Prostate gland (tissue), 2 donors: ENCODE results near the gene BAG5. TPM values are rescaled to one million over a fixed set of nuclear protein-coding genes. Genes with fewer than 3 reads are reported as not detected.

ENCODE experiments used
- DNase-seq: peaks from one replicate; pipeline ENCODE4 v3.0.0-alpha.2; 2019; ENCODE audit warnings: low spot score
- H3K27ac ChIP-seq, 2 donors: fragments of 200-600 bp; sonication (generic); 2 replicates each; pipeline ENCODE4 v1.5.1; 2017 to 2019
- H3K27me3 ChIP-seq: fragments of 200-600 bp; sonication (generic); replicated peaks from 2 replicates; pipeline ENCODE4 v1.5.1; 2019; ENCODE audit not compliant: insufficient read depth
- H3K36me3 ChIP-seq, 2 donors: fragments of 200-600 bp; sonication (generic); 1 replicate in 1 of 2; 2 replicates in 1 of 2; pipeline versions ENCODE4 v1.5.1 to v1.8.1; 2017 to 2019
- H3K4me1 ChIP-seq: fragments of 200-600 bp; sonication (generic); replicated peaks from 2 replicates; pipeline ENCODE4 v1.5.1; 2019
- H3K4me3 ChIP-seq, 2 donors: fragments of 200-600 bp; sonication (generic); 2 replicates each; pipeline ENCODE4 v1.5.1; 2017 to 2019
- H3K9me3 ChIP-seq: fragments of 200-600 bp; sonication (generic); 2 replicates; pipeline ENCODE4 v1.5.1; 2017
- CTCF ChIP-seq, 4 experiments: fragments of 200-600 bp in 2 of 4; fragments of 450-650 bp in 2 of 4; sonication (generic) in 2 of 4; IDR thresholded peaks; 1 replicate in 3 of 4; 2 replicates in 1 of 4; pipeline ENCODE4 v1.5.1; 2016 to 2019; ENCODE audit warnings: antibody characterized with exemption in 4 of 4, mild to moderate bottlenecking in 2 of 4, moderate library complexity in 2 of 4
- POLR2A ChIP-seq: fragments of 450-650 bp; IDR thresholded peaks from one replicate; pipeline ENCODE4 v1.6.1; 2016; ENCODE audit warnings: antibody characterized with exemption, mild to moderate bottlenecking
- POLR2AphosphoS5 ChIP-seq: sonication (generic); formaldehyde crosslinking; IDR thresholded peaks from one replicate; pipeline ENCODE4 v1.6.1; 2017; ENCODE audit warnings: antibody characterized with exemption
- WGBS: methylation state at CpG from one replicate; pipeline ENCODE4 v1.1.5; 2018; 5-methylcytosine and 5-hydroxymethylcytosine counted together
- intact Hi-C: fragments of 100-400 bp; cut with DNase I; formaldehyde crosslinking; loops from one replicate; pipeline ENCODE4 v1.14.2; 2022
- small RNA-seq, 2 donors: library from RNA; depleted of rRNA; stranded (forward); fragments of <200 nt; gene quantifications; one replicate each; pipeline ENCODE3, GENCODE V24; 2016
- total RNA-seq, 2 donors: library from RNA; depleted of rRNA; stranded (reverse); fragments of >200 nt; gene quantifications; one replicate each; pipeline ENCODE4 v1.1.0, GENCODE V29; 2016

Gene BAG5
- total RNA-seq, 2 donors from 2014 or later: 31.2 to 33.3 TPM

- Histone ChIP-seq H3K27ac (no peak overlapping the region), H3K4me1 (peaks cover 11% of the 10 kb centered on the region), H3K27me3 (no peaks in the 10 kb centered on the region), H3K9me3 (no peaks in the 10 kb centered on the region), H3K36me3 (no peaks in the 10 kb centered on the region), H3K4me3 (no peak overlapping the region)
- 88% methylated on average over 26 of the region's 26 CpGs for WGBS
- TF ChIP-seq POLR2A: no peak
- intact Hi-C loops: no loop called here
- no peak for DNase-seq
Measured at GRCh38 chr14:103510724-103511693, 51.4 kb downstream of the BAG5 start.

GRCh38 chr14:103509864-103510723, 52.4 kb downstream of the BAG5 start:
- intact Hi-C loops: no loop called here
- DNase-seq: no peak
- no peaks in the 10 kb centered on the region for H3K27me3 ChIP-seq
- no peaks in the 10 kb centered on the region for H3K9me3 ChIP-seq
- H3K36me3 ChIP-seq: peaks cover 0 to under 1% of the 10 kb centered on the region in 2 donors
- H3K4me1 ChIP-seq: peaks cover 11% of the 10 kb centered on the region
- no peak overlapping the region for H3K4me3 ChIP-seq
- H3K27ac ChIP-seq: no peak overlapping the region
- no peak for TF ChIP-seq POLR2A
- TF ChIP-seq CTCF (IDR thresholded peaks at IDR 0.05): no peak
- no peak for TF ChIP-seq POLR2AphosphoS5
- 85% methylated on average over 11 of the region's 11 CpGs for WGBS

DNA sequence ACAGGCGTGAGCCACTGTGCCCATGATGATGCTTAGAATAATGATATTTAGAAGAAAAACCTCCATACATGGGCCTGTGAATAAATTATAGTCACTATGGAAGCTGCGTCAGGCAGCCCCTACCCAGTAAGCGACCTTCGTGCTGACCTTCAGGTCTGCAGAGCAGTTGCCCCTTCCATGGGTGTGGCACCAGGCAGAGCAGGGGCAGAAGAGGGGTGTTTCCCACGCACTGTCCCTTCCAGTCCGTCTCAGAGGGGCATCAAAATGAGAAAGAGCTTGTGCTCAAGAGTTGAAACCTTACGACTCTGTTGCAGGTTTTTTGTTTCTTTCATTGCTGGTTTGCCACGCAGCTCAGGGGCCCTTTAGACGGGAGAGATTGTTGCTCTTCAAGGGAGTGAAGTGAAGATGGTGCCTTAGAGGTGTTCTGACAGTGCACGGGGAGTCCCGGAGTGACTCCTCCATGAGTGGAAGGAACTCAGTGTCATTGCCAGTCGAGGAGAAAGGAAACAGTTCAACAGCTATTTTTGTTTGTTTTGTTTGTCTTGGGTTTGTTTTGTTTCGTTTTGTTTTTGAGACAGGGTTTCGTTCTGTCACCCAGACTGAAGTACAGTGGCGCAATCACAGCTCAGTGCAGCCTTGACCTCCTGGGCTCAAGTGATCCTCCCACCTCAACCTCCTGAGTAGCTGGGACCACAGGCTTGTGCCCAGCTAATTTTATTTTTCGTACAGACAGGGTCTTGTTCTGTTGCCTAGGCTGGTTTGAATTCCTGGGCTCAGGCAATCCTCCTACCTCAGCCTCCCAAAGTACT, 53.7 kb downstream of the BAG5 start:
- no peak for TF ChIP-seq POLR2A
- no peak for TF ChIP-seq POLR2AphosphoS5
- TF ChIP-seq CTCF (IDR thresholded peaks at IDR 0.05): no peak
- H3K9me3 ChIP-seq: no peaks in the 10 kb centered on the region
- H3K4me1 ChIP-seq: peaks cover 10% of the 10 kb centered on the region
- H3K27ac ChIP-seq: no peak overlapping the region
- peaks cover 0 to 9% of the 10 kb centered on the region in 2 donors for H3K36me3 ChIP-seq
- H3K4me3 ChIP-seq: no peak overlapping the region
- no peaks in the 10 kb centered on the region for H3K27me3 ChIP-seq
- WGBS: 86% methylated on average over 16 of the region's 16 CpGs
- intact Hi-C loops: no loop called here
- no peak for DNase-seq

- Histone ChIP-seq H3K36me3 (peaks cover 8 to 12% of the 10 kb centered on the region in 2 donors), H3K9me3 (no peaks in the 10 kb centered on the region), H3K27ac (no peak overlapping the region), H3K4me1 (peaks cover 5% of the 10 kb centered on the region), H3K4me3 (no peak overlapping the region), H3K27me3 (no peaks in the 10 kb centered on the region)
- no peak for DNase-seq
- WGBS: 68% methylated on average over 3 of the region's 3 CpGs
- TF ChIP-seq CTCF (IDR thresholded peaks at IDR 0.05) (no peak), POLR2AphosphoS5 (no peak), POLR2A (no peak)
- intact Hi-C loops: no loop called here
Measured at GRCh38 chr14:103507751-103508150, 54.7 kb downstream of the BAG5 start.

Small RNAs within 50 kb of the gene (small RNA-seq; reads per million reads assigned to genes)
- gene RNU4-68P (0 reads per million in 2 donors), gene RNU7-160P (0 reads per million in 2 donors)

Other genes with a start within 250 kb of the BAG5 start
- 100 to 1,000 TPM; 205 to 268 TPM for gene EIF5, start 228.4 kb downstream of the BAG5 start, total RNA-seq
- gene MARK3, start 177.2 kb downstream of the BAG5 start, total RNA-seq: 100 to 1,000 TPM in 1 of 2 donors, 10 to 100 TPM in 1; 51.5 to 115 TPM
- 1,000 to 10,000 TPM; 1,199 to 1,838 TPM for gene CKB, start 39.8 kb downstream of the BAG5 start, total RNA-seq
- 10 to 100 TPM; 19.6 to 40.4 TPM for gene TRMT61A, start 33.5 kb downstream of the BAG5 start, total RNA-seq
- 10 to 100 TPM; 24.3 to 24.9 TPM for gene COA8, start 303 bp upstream of the BAG5 start, total RNA-seq
- 100 to 1,000 TPM; 168 to 287 TPM for gene KLC1, start 66.6 kb upstream of the BAG5 start, total RNA-seq
- 10 to 100 TPM; 24.7 to 33.2 TPM for gene XRCC3, start 152.8 kb upstream of the BAG5 start, total RNA-seq
- 100 to 1,000 TPM; 162 to 215 TPM for gene ZFYVE21, start 153.2 kb upstream of the BAG5 start, total RNA-seq